Osteoblast (primary cell): ENCODE results near the gene TBCB. TPM values are rescaled to one million over a fixed set of nuclear protein-coding genes. Genes with fewer than 3 reads are reported as not detected.
A peak's percentile ranks its signal among the peaks of the same experiment; 100 is the strongest.

ENCODE experiments used
- DNase-seq: peaks from one replicate; pipeline ENCODE4 v3.0.0; 2011; ENCODE audit warnings: low spot score, mixed read lengths; ENCODE audit not compliant: insufficient read length; ENCODE audit errors: missing footprints
- H2AFZ ChIP-seq: 2 replicates; pipeline ENCODE4 v1.6.0; 2011; ENCODE audit warnings: mild to moderate bottlenecking, low read length
- H3K27ac ChIP-seq: 2 replicates; pipeline ENCODE4 v1.5.1; 2011; ENCODE audit warnings: mild to moderate bottlenecking, low read depth, low read length, moderate library complexity
- H3K27me3 ChIP-seq: 2 replicates; pipeline ENCODE4 v1.6.0; 2012; ENCODE audit warnings: mild to moderate bottlenecking, control low read depth, inconsistent platforms, low read length, moderate library complexity; ENCODE audit not compliant: insufficient read depth
- H3K36me3 ChIP-seq: 2 replicates; pipeline ENCODE4 v1.5.1; 2011; ENCODE audit warnings: mild to moderate bottlenecking, low read length, control low read depth, moderate library complexity; ENCODE audit not compliant: insufficient read depth
- H3K4me1 ChIP-seq: 2 replicates; pipeline ENCODE4 v1.5.1; 2011; ENCODE audit warnings: mild to moderate bottlenecking, low read length, control low read depth, moderate library complexity; ENCODE audit not compliant: insufficient read depth
- H3K4me2 ChIP-seq: 2 replicates; pipeline ENCODE4 v1.6.0; 2011; ENCODE audit warnings: mild to moderate bottlenecking, low read length; ENCODE audit not compliant: insufficient read depth
- H3K4me3 ChIP-seq: fragments of 200-600 bp; sonication (generic); 3 replicates; pipeline ENCODE4 v1.5.1; 2012; ENCODE audit warnings: mild to moderate bottlenecking, low read length, inconsistent platforms; ENCODE audit not compliant: insufficient read depth
- H3K79me2 ChIP-seq: 2 replicates; pipeline ENCODE4 v1.6.0; 2012; ENCODE audit warnings: mild to moderate bottlenecking, low read length, control low read depth, inconsistent platforms; ENCODE audit not compliant: insufficient read depth
- H3K9me3 ChIP-seq: 2 replicates; pipeline ENCODE4 v1.5.1; 2011; ENCODE audit warnings: low read depth, low read length, control low read depth
- H4K20me1 ChIP-seq: 2 replicates; pipeline ENCODE4 v1.6.0; 2012; ENCODE audit warnings: mild to moderate bottlenecking, low read length, control low read depth; ENCODE audit not compliant: insufficient read depth
- CTCF ChIP-seq: IDR thresholded peaks from 2 replicates; pipeline ENCODE4 v1.5.1; 2011; ENCODE audit warnings: mild to moderate bottlenecking, low read depth, low read length, moderate library complexity; ENCODE audit errors: extremely low read depth
- total RNA-seq: library from RNA; depleted of rRNA; stranded (reverse); fragments of >200 nt; gene quantifications from 2 replicates; pipeline ENCODE4 v1.2.3, GENCODE V29; 2012

Gene TBCB
- total RNA-seq, 1 donor: 136 TPM

- peak overlapping the region; percentile 100 for H3K4me3 ChIP-seq
- H4K20me1 ChIP-seq: peaks cover 23% of the 10 kb centered on the region
- TF ChIP-seq CTCF: no peak
- H2AFZ ChIP-seq: peak overlapping the region; percentile 82
- H3K4me2 ChIP-seq: peak overlapping the region; percentile 98
- H3K4me1 ChIP-seq: peaks cover 19% of the 10 kb centered on the region
- H3K9me3 ChIP-seq: no peaks in the 10 kb centered on the region
- H3K79me2 ChIP-seq: peaks cover 36% of the 10 kb centered on the region
- DNase-seq: peak; percentile 96
- H3K27ac ChIP-seq: peak overlapping the region; percentile 93
- H3K36me3 ChIP-seq: peaks cover 30% of the 10 kb centered on the region
- H3K27me3 ChIP-seq: no peaks in the 10 kb centered on the region
Observed at GRCh38 chr19:36140304-36141038, 25.2 kb downstream of the TBCB start.

GRCh38 chr19:36141039-36141927 is 26.0 kb downstream of the TBCB start:
- Histone ChIP-seq H3K9me3 (no peaks in the 10 kb centered on the region), H3K79me2 (peaks cover 43% of the 10 kb centered on the region), H3K4me1 (peaks cover 19% of the 10 kb centered on the region), H4K20me1 (peaks cover 23% of the 10 kb centered on the region), H3K27ac (no peak overlapping the region), H3K4me2 (peak overlapping the region; percentile 98), H3K4me3 (peak overlapping the region; percentile 100), H2AFZ (no peak overlapping the region), H3K36me3 (peaks cover 38% of the 10 kb centered on the region), H3K27me3 (no peaks in the 10 kb centered on the region)
- TF ChIP-seq CTCF: no peak
- peak; percentile 99 for DNase-seq

GRCh38 chr19:36142046-36142445 is 26.8 kb downstream of the TBCB start:
- Histone ChIP-seq H3K27ac (no peak overlapping the region), H2AFZ (no peak overlapping the region), H3K4me2 (peak overlapping the region; percentile 71), H3K9me3 (no peaks in the 10 kb centered on the region), H3K4me3 (no peak overlapping the region), H4K20me1 (peaks cover 23% of the 10 kb centered on the region), H3K27me3 (no peaks in the 10 kb centered on the region), H3K4me1 (peaks cover 13% of the 10 kb centered on the region), H3K36me3 (peaks cover 45% of the 10 kb centered on the region), H3K79me2 (peaks cover 47% of the 10 kb centered on the region)
- TF ChIP-seq CTCF: no peak
- DNase-seq: no peak

GRCh38 chr19:36142496-36142895 is 27.2 kb downstream of the TBCB start:
- DNase-seq: no peak
- no peak overlapping the region for H3K27ac ChIP-seq
- H3K4me2 ChIP-seq: no peak overlapping the region
- no peak for TF ChIP-seq CTCF
- H3K27me3 ChIP-seq: no peaks in the 10 kb centered on the region
- H3K79me2 ChIP-seq: peaks cover 48% of the 10 kb centered on the region
- H3K4me1 ChIP-seq: peaks cover 10% of the 10 kb centered on the region
- peaks cover 23% of the 10 kb centered on the region for H4K20me1 ChIP-seq
- no peak overlapping the region for H2AFZ ChIP-seq
- peaks cover 49% of the 10 kb centered on the region for H3K36me3 ChIP-seq
- no peak overlapping the region for H3K4me3 ChIP-seq
- H3K9me3 ChIP-seq: no peaks in the 10 kb centered on the region
